Measurements from ENCODE around the gene RABL2B. TPM values are rescaled to one million over a fixed set of nuclear protein-coding genes. Genes with fewer than 3 reads are reported as not detected.

RABL2B gene
- total RNA-seq, 4 donors from 2014 or later = 7.8 to 18.2 (median 13.2) TPM

DNA sequence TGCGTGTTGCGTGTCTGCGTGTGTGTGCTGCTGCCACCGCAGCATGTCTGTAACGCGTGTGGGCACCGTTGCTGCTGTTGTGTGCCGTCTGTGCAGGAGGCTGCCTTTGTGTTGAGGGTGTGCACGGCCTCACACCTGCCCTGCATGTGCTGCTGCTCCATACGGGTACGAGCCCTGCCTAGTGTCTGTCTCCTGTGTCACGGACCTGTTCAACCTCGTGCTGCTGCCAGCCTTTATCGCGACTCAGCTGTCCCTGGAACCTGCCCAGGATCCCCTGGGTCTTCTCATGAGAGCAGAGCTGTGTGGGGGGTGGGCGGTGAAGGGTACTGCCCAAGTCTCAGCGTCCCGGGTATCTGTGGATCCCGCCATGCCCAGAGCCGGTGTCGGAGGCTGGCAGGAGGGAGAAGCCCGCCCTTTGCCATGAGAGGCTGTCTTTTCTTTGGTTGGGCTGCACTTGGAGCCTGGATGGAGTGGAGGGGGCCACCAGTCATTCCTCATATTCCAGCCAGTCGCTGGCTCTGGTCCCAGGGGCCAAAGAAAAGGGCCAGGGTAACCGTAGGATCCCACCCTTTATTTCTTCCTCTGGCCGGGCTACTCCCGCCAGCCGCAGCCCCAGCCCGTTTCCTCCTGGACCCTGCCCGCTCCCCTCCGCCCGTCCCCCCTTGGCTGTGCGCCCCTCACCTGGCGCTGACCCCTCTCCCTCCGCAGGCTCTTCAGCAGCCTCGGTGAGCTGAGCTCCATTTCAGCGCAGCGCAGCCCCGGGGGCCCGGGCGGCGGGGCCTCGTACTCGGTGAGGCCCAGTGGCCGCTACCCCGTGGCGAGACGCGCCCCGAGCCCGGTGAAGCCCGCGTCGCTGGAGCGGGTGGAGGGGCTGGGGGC is 53.2 kb downstream of the RABL2B start:
- DNase-seq = peak; percentile 4
- intact Hi-C loops (cut with DNase I; ENCODE audit: low total_unique reads) = no loop called here
- no peaks in the 10 kb centered on the region for H3K9me3 ChIP-seq
- no peaks in the 10 kb centered on the region for H3K36me3 ChIP-seq
- peaks cover 4 to 11% (median 6%) of the 10 kb centered on the region in 4 donors for H3K4me1 ChIP-seq
- in situ Hi-C loops (cut with MboI; ENCODE audit: low pct_ligation_motif_present in 1 of 4, low pct_unique_long_range_greater_than_20kb in 1 of 4, low sequenced_read_pairs in 3 of 4) = no loop called here
- H3K27ac ChIP-seq = no peak overlapping the region
- WGBS, 2 donors (ENCODE audit: low coverage in 1 of 2) = 88% methylated on average over 10 to 38 of the region's 54 CpGs
- peaks cover 15% of the 10 kb centered on the region for H3K27me3 ChIP-seq
- TF ChIP-seq EP300 (IDR thresholded peaks at IDR 0.05; ENCODE audit: low read depth) (no peak), POLR2AphosphoS5 (IDR thresholded peaks at IDR 0.05) (no peak), POLR2A (IDR thresholded peaks at IDR 0.05) (no peak)
- TF ChIP-seq, protein P1, sequence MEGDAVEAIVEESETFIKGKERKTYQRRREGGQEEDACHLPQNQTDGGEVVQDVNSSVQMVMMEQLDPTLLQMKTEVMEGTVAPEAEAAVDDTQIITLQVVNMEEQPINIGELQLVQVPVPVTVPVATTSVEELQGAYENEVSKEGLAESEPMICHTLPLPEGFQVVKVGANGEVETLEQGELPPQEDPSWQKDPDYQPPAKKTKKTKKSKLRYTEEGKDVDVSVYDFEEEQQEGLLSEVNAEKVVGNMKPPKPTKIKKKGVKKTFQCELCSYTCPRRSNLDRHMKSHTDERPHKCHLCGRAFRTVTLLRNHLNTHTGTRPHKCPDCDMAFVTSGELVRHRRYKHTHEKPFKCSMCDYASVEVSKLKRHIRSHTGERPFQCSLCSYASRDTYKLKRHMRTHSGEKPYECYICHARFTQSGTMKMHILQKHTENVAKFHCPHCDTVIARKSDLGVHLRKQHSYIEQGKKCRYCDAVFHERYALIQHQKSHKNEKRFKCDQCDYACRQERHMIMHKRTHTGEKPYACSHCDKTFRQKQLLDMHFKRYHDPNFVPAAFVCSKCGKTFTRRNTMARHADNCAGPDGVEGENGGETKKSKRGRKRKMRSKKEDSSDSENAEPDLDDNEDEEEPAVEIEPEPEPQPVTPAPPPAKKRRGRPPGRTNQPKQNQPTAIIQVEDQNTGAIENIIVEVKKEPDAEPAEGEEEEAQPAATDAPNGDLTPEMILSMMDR (IDR thresholded peaks at IDR 0.05) = no peak
- H3K4me3 ChIP-seq = no peak overlapping the region

DNA sequence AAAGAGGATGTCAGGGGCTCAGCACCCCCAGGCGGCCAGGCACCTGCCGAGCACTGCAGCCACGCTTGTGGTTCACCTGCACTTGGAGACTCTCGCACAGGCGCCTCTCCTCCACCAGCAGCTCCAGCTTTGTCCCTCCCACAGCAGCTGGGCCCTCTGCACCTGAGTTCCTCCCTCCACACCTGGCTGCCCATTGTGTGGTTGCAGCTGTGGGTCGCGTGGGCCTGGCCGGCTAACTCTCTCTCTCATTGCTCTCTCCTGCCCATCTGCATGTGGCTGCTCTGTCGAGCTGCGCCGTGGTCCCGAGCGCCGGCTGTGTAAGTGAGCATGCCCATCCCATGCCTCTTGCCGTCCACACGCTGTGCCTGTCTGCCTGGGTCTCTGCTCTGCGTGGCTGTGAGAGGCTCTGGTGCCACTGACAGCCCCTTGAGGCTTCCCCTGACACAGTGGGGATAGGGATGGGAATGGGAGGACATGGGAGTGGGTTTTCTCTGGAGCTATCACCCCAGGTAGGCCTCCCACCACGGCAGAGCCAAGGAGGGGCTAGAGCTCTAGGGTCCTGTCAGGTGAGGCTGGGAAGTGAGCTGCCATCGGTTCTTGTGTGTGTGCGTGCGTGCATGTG is 53.9 kb downstream of the RABL2B start:
- TF ChIP-seq POLR2AphosphoS5 (IDR thresholded peaks at IDR 0.05) (no peak), POLR2A (IDR thresholded peaks at IDR 0.05) (no peak), EP300 (IDR thresholded peaks at IDR 0.05; ENCODE audit: low read depth) (no peak)
- TF ChIP-seq, protein P1 (IDR thresholded peaks at IDR 0.05) = no peak
- H3K4me1 ChIP-seq = peaks cover 4 to 11% (median 6%) of the 10 kb centered on the region in 4 donors
- DNase-seq = peak; percentile 30
- H3K27me3 ChIP-seq = peaks cover 15% of the 10 kb centered on the region
- in situ Hi-C loops (cut with MboI; ENCODE audit: low pct_ligation_motif_present in 1 of 4, low pct_unique_long_range_greater_than_20kb in 1 of 4, low sequenced_read_pairs in 3 of 4) = no loop called here
- no peak overlapping the region for H3K27ac ChIP-seq
- no peaks in the 10 kb centered on the region for H3K9me3 ChIP-seq
- intact Hi-C loops (cut with DNase I; ENCODE audit: low total_unique reads) = no loop called here
- no peak overlapping the region for H3K4me3 ChIP-seq
- H3K36me3 ChIP-seq = no peaks in the 10 kb centered on the region
- WGBS, 2 donors (ENCODE audit: low coverage in 1 of 2) = 82% methylated on average over 19 of the region's 21 CpGs; no CpG with 5 or more reads in 1 of the 2 donors

DNA sequence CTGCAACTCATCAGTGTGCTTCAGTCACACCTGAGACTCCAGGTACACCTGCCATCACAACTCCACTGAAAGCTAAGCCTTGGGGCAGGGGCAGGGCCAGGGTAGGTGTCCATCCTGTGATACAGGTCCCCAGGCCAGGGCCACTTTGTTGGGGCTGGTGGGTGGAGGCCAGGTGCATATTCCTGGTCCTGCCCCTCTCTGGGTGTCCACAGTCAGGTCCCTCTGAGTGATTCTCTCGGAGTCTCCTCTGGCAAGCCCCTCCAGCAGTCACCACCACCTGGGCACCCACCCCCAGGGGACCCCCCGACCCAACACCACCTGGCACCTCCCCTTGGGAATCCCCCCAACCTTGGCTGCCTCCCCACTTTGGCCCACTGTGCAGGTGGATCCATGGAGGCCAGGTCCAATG is 54.9 kb downstream of the RABL2B start:
- no peak for DNase-seq
- intact Hi-C loops (cut with DNase I; ENCODE audit: low total_unique reads) (no loop called here), in situ Hi-C loops (cut with MboI; ENCODE audit: low pct_ligation_motif_present in 1 of 4, low pct_unique_long_range_greater_than_20kb in 1 of 4, low sequenced_read_pairs in 3 of 4) (no loop called here)
- peaks cover 15% of the 10 kb centered on the region for H3K27me3 ChIP-seq
- no peaks in the 10 kb centered on the region for H3K9me3 ChIP-seq
- no peaks in the 10 kb centered on the region for H3K36me3 ChIP-seq
- H3K4me3 ChIP-seq = no peak overlapping the region
- no peak overlapping the region for H3K27ac ChIP-seq
- peaks cover 4 to 11% (median 6%) of the 10 kb centered on the region in 4 donors for H3K4me1 ChIP-seq
- 72% methylated on average over 2 of the region's 2 CpGs; no CpG with 5 or more reads in 1 of the 2 donors for WGBS, 2 donors (ENCODE audit: low coverage in 1 of 2)
- no peak for TF ChIP-seq POLR2A (IDR thresholded peaks at IDR 0.05)
- TF ChIP-seq EP300 (IDR thresholded peaks at IDR 0.05; ENCODE audit: low read depth) = no peak
- TF ChIP-seq POLR2AphosphoS5 (IDR thresholded peaks at IDR 0.05) = no peak
- TF ChIP-seq, protein P1 (IDR thresholded peaks at IDR 0.05) = no peak

Data from transverse colon (tissue), 4 donors.